PC-3 (cell line): ENCODE measurements around the gene TMEM132D. TPM values are rescaled to one million over a fixed set of nuclear protein-coding genes. Genes with fewer than 3 reads are reported as not detected.

Experiments used
- ATAC-seq: fragments of 200-7000 bp; cut with Tn5 transposase; 2 replicates; pipeline ENCODE4 v1.9.1; 2020; ENCODE audit warnings: mild to moderate bottlenecking, moderate library complexity
- BruUV-seq: library from RNA; stranded (reverse); fragments of 400-500 nt; replicated peaks from 2 replicates; lab custom pipeline; 2021; lab: Mats Ljungman, UMichigan
- CTCF ChIA-PET: fragments of 300-600 bp; sonication (Branson Sonifier 250); formaldehyde crosslinking; loops from one replicate; lab custom pipeline; 2022; ENCODE audit warnings: antibody characterized with exemption; lab: Charles Lee
- POLR2A ChIA-PET: fragments of 300-600 bp; sonication (Branson Sonifier 250); formaldehyde crosslinking; loops from one replicate; lab custom pipeline; 2022; ENCODE audit warnings: antibody characterized with exemption; ENCODE audit not compliant: unreplicated experiment; lab: Charles Lee
- DNase-seq: peaks from one replicate; pipeline ENCODE4 v3.0.0-alpha.2; 2015
- H2AFZ ChIP-seq: fragments of 300-600 bp; sonication (generic); 2 replicates; pipeline ENCODE4 v1.6.0; 2016; ENCODE audit warnings: antibody characterized with exemption, low read length
- H3F3A ChIP-seq: fragments of 300-600 bp; sonication (generic); one replicate; pipeline ENCODE4 v1.6.0; 2017; ENCODE audit warnings: antibody characterized with exemption, low read length, control low read depth, mild to moderate bottlenecking; ENCODE audit not compliant: unreplicated experiment
- H3K27ac ChIP-seq: fragments of 300-600 bp; sonication (generic); 2 replicates; pipeline ENCODE4 v1.5.1; 2016; ENCODE audit warnings: mild to moderate bottlenecking, low read length
- H3K27me3 ChIP-seq: fragments of 300-600 bp; sonication (generic); 2 replicates; pipeline ENCODE4 v1.6.1; 2016; ENCODE audit warnings: low read length, mixed read lengths
- H3K36me3 ChIP-seq: fragments of 300-600 bp; sonication (generic); 2 replicates; pipeline ENCODE4 v1.6.1; 2016; ENCODE audit warnings: low read depth, mixed run types, low read length, mixed read lengths
- H3K4me1 ChIP-seq: fragments of 300-600 bp; sonication (generic); 2 replicates; pipeline ENCODE4 v1.5.1; 2016; ENCODE audit warnings: low read length; ENCODE audit not compliant: insufficient read depth
- H3K4me2 ChIP-seq: fragments of 300-600 bp; sonication (generic); 2 replicates; pipeline ENCODE4 v1.6.0; 2016; ENCODE audit warnings: low read length
- H3K4me3 ChIP-seq: fragments of 300-600 bp; sonication (generic); 2 replicates; pipeline ENCODE4 v1.5.1; 2016; ENCODE audit warnings: mild to moderate bottlenecking, low read length, mixed read lengths
- H3K79me2 ChIP-seq: fragments of 300-600 bp; sonication (generic); 2 replicates; pipeline ENCODE4 v1.6.1; 2017; ENCODE audit warnings: low read length, mixed read lengths
- H3K9ac ChIP-seq: fragments of 300-600 bp; sonication (generic); 2 replicates; pipeline ENCODE4 v1.6.0; 2016; ENCODE audit warnings: mild to moderate bottlenecking, low read length
- H3K9me2 ChIP-seq: fragments of 300-600 bp; sonication (generic); replicated peaks from 2 replicates; pipeline ENCODE4 v1.6.1; 2016; ENCODE audit warnings: mixed run types, low read length, mixed read lengths
- H3K9me3 ChIP-seq: fragments of 300-600 bp; sonication (generic); 2 replicates; pipeline ENCODE4 v1.6.1; 2016; ENCODE audit warnings: low read length, mixed read lengths
- H4K20me1 ChIP-seq: fragments of 300-600 bp; sonication (generic); 2 replicates; pipeline ENCODE4 v1.6.1; 2016; ENCODE audit warnings: low read length, mixed read lengths
- EZH2 ChIP-seq: fragments of 300-600 bp; sonication (generic); IDR thresholded peaks from one replicate; pipeline ENCODE4 v1.6.1; 2017; ENCODE audit warnings: antibody characterized with exemption, mild to moderate bottlenecking, low read length; ENCODE audit not compliant: unreplicated experiment
- EZH2phosphoT487 ChIP-seq: fragments of 300-600 bp; sonication (generic); IDR thresholded peaks from 2 replicates; pipeline ENCODE4 v1.6.1; 2018; ENCODE audit warnings: mild to moderate bottlenecking, antibody characterized with exemption, low read length, borderline replicate concordance
- intact Hi-C: fragments of 100-400 bp; cut with micrococcal nuclease; formaldehyde crosslinking; loops from 2 replicates; pipeline ENCODE4 v1.9.0; 2023
- total RNA-seq: library from RNA; depleted of rRNA; stranded (reverse); fragments of >200 nt; gene quantifications from 2 replicates; pipeline ENCODE4 v1.2.3, GENCODE V29; 2014
- TF ChIP-seq, protein P1 (sequence below): fragments of 300-600 bp; sonication (generic); conservative IDR thresholded peaks from 2 replicates; pipeline ENCODE4 v1.5.1; 2017; ENCODE audit warnings: antibody characterized with exemption, low read depth, mild to moderate bottlenecking, low read length

Gene TMEM132D
- total RNA-seq, 1 experiment from 2014 or later = not detected

DNA sequence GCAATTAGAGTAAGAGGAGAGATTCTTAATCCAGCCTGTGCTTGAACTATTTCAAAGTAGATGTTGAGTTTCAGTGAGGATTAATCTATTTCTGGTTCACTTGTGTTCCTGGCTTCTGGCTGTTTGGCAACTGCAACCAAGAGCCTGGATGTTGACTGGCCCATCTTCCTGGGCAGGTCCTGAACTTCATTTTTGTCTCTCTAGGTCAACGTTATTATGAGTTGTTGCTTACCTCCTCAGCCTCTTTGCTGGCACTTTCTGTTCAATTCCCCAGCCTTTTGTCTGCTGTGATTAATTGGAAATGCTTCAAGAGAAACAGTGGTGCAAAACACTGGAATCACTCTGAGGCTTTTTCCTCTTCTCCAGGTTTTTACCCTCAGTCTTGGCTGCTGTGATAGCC lies 56.8 kb downstream of the TMEM132D start:
- Histone ChIP-seq H3K27ac (no peak overlapping the region), H3F3A (no peaks in the 10 kb centered on the region), H2AFZ (no peak overlapping the region), H3K9me2 (no peaks in the 10 kb centered on the region), H3K9me3 (no peaks in the 10 kb centered on the region), H3K79me2 (no peaks in the 10 kb centered on the region), H3K27me3 (peaks cover 88% of the 10 kb centered on the region), H4K20me1 (no peaks in the 10 kb centered on the region), H3K4me1 (no peaks in the 10 kb centered on the region), H3K36me3 (no peaks in the 10 kb centered on the region), H3K4me2 (no peak overlapping the region), H3K9ac (no peak overlapping the region), H3K4me3 (no peak overlapping the region)
- no TSS peak for BruUV-seq
- intact Hi-C loops = no loop called here
- no peak for ATAC-seq
- DNase-seq = no peak
- CTCF ChIA-PET = no interaction called here
- POLR2A ChIA-PET = no interaction called here
- TF ChIP-seq, protein P1, sequence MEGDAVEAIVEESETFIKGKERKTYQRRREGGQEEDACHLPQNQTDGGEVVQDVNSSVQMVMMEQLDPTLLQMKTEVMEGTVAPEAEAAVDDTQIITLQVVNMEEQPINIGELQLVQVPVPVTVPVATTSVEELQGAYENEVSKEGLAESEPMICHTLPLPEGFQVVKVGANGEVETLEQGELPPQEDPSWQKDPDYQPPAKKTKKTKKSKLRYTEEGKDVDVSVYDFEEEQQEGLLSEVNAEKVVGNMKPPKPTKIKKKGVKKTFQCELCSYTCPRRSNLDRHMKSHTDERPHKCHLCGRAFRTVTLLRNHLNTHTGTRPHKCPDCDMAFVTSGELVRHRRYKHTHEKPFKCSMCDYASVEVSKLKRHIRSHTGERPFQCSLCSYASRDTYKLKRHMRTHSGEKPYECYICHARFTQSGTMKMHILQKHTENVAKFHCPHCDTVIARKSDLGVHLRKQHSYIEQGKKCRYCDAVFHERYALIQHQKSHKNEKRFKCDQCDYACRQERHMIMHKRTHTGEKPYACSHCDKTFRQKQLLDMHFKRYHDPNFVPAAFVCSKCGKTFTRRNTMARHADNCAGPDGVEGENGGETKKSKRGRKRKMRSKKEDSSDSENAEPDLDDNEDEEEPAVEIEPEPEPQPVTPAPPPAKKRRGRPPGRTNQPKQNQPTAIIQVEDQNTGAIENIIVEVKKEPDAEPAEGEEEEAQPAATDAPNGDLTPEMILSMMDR = no peak
- TF ChIP-seq EZH2 (no peak), EZH2phosphoT487 (no peak)

DNA sequence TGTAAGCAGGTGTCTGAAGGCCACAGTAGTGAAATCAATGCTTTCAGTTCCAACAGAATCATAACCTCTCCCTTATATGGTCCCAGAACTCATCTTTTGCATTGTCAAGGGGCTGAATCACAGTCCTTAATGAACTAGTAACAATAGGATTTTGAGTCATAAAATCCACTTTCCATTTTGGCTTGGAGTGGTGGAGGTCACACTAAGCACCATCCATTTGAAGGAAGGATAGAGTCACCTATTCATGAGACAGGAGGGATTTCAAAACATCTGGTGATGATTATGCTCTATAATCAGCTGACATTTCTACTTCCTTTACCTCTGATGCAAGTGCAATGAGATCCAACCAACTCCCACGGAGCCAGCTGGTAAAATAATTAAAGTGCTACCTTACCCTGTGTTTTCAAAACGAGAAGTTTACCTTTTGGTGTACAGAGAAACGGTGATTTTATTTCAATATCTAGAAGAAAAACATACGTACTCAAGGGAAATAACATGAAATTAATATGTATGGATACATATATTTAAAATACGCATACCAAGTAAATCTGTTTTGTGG lies 59.1 kb downstream of the TMEM132D start:
- ChIA-PET POLR2A (no interaction called here), CTCF (no interaction called here)
- no peak overlapping the region for H3K27ac ChIP-seq
- no peak overlapping the region for H3K9ac ChIP-seq
- H4K20me1 ChIP-seq = no peaks in the 10 kb centered on the region
- DNase-seq = no peak
- no peak overlapping the region for H3K4me3 ChIP-seq
- H3K79me2 ChIP-seq = no peaks in the 10 kb centered on the region
- H3F3A ChIP-seq = no peaks in the 10 kb centered on the region
- peaks cover 77% of the 10 kb centered on the region for H3K27me3 ChIP-seq
- H2AFZ ChIP-seq = no peak overlapping the region
- no peaks in the 10 kb centered on the region for H3K36me3 ChIP-seq
- H3K4me1 ChIP-seq = no peaks in the 10 kb centered on the region
- TF ChIP-seq, protein P1 = no peak
- TF ChIP-seq EZH2 (no peak), EZH2phosphoT487 (no peak)
- no peaks in the 10 kb centered on the region for H3K9me3 ChIP-seq
- ATAC-seq = no peak
- no peaks in the 10 kb centered on the region for H3K9me2 ChIP-seq
- intact Hi-C loops = no loop called here
- no peak overlapping the region for H3K4me2 ChIP-seq
- no TSS peak for BruUV-seq

DNA sequence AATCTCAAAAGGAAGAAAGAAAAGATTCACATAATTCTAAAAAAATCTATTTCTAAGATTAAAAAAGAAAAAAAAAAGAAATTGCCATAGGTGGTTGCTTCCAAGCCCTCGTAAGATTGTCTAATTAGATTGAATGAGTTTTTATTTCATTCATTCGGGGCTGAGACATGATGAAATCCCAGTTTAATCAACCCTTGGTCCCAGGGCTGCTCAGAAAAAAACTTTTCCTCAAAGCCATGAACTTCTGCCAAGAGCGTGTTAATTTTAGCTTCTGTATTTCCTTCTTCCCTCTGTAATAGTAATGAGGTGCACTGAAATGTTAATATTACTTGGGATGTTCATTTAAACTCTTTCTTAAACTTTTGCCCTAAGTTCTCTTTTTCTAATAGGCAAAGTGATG lies 62.6 kb downstream of the TMEM132D start:
- ATAC-seq (no peak), DNase-seq (no peak)
- ChIA-PET POLR2A (no interaction called here), CTCF (no interaction called here)
- intact Hi-C loops = no loop called here
- no peaks in the 10 kb centered on the region for H4K20me1 ChIP-seq
- peaks cover 74% of the 10 kb centered on the region for H3K27me3 ChIP-seq
- no peak overlapping the region for H3K9ac ChIP-seq
- H3K4me1 ChIP-seq = no peaks in the 10 kb centered on the region
- H3K36me3 ChIP-seq = no peaks in the 10 kb centered on the region
- no TSS peak for BruUV-seq
- H3K79me2 ChIP-seq = no peaks in the 10 kb centered on the region
- no peaks in the 10 kb centered on the region for H3F3A ChIP-seq
- H3K27ac ChIP-seq = no peak overlapping the region
- H3K9me2 ChIP-seq = no peaks in the 10 kb centered on the region
- no peak for TF ChIP-seq EZH2
- TF ChIP-seq, protein P1 = no peak
- TF ChIP-seq EZH2phosphoT487 = no peak
- H3K9me3 ChIP-seq = no peaks in the 10 kb centered on the region
- no peak overlapping the region for H3K4me2 ChIP-seq
- no peak overlapping the region for H2AFZ ChIP-seq
- no peak overlapping the region for H3K4me3 ChIP-seq
